Psoas muscle (tissue), 8 donors: ENCODE measurements around the gene UGT8. TPM values are rescaled to one million over a fixed set of nuclear protein-coding genes. Genes with fewer than 3 reads are reported as not detected.

Experiments used
- ATAC-seq, 4 donors: fragments of 200-7000 bp; cut with Tn5 transposase; one replicate each; pipeline ENCODE4 v1.9.1; 2020; ENCODE audit warnings: moderate library complexity in 3 of 4, mild to moderate bottlenecking in 2 of 4
- DNase-seq, 2 donors: peaks; one replicate each; pipeline ENCODE4 v3.0.0-alpha.2; 2020
- H3K27ac ChIP-seq: fragments of 200-600 bp; one replicate; pipeline ENCODE4 v1.8.0; 2022
- H3K27me3 ChIP-seq, 3 donors: fragments of 200-600 bp in 1 of 3; one replicate each; pipeline versions ENCODE4 v1.6.1 to v1.8.0; 2013 to 2022; ENCODE audit warnings: low read length in 2 of 3, mild to moderate bottlenecking in 2 of 3, moderate library complexity in 1 of 3; ENCODE audit not compliant: insufficient read depth in 3 of 3
- H3K36me3 ChIP-seq, 2 donors: fragments of 200-600 bp in 1 of 2; one replicate each; pipeline versions ENCODE4 v1.6.1 to v1.8.0; 2013 to 2022; ENCODE audit warnings: low read depth in 1 of 2, mild to moderate bottlenecking in 1 of 2, moderate library complexity in 1 of 2; ENCODE audit not compliant: insufficient read depth in 1 of 2
- H3K4me1 ChIP-seq: fragments of 200-600 bp; one replicate; pipeline ENCODE4 v1.8.0; 2022
- H3K4me3 ChIP-seq: fragments of 200-600 bp; one replicate; pipeline ENCODE4 v1.8.0; 2022; ENCODE audit warnings: mild to moderate bottlenecking
- H3K9me3 ChIP-seq: fragments of 200-600 bp; one replicate; pipeline ENCODE4 v1.8.0; 2022
- CTCF ChIP-seq: fragments of 200-600 bp; IDR thresholded peaks from one replicate; pipeline ENCODE4 v1.8.0; 2022; ENCODE audit warnings: antibody characterized with exemption
- WGBS, 3 donors: extraction: QIAGEN DNeasy Blood & Tissue Kit; methylation state at CpG; one replicate each; pipeline versions ENCODE4 v1.1.6 to v1.1.7; 2013; 5-methylcytosine and 5-hydroxymethylcytosine counted together
- intact Hi-C, 2 donors: fragments of 100-400 bp; cut with DNase I; formaldehyde crosslinking; loops; one replicate each; pipeline versions ENCODE4 v1.11.0 to v1.14.2; 2022
- polyA plus RNA-seq, 3 donors: library from polyadenylated mRNA; stranded (reverse); fragments of 200-250 nt; gene quantifications; one replicate each; pipeline ENCODE4 v1.2.3, GENCODE V29; 2013
- total RNA-seq, 4 donors: library from RNA; stranded (reverse); fragmentation: NEBNext Ultra II Directional in 2 of 4; extraction: Animal tissue kit (Norgen Biotek cat#: 25700) in 2 of 4; gene quantifications; one replicate each; pipeline versions ENCODE4 v1.2.1 to v1.2.4, GENCODE V29; 2021 to 2023
- donor health status: healthy with polysubstance abuse.
- donor health status: DM: no; HTN: no; CAD: no; lungs with moderate emphysema.
- donor health status: Bipolar disorder and iron deficiency.
- donor health status: healthy.
- donor health status: DM: yes; HTN: yes; CAD: no.
- donor health status: DM: no; HTN: no; CAD: no.
- donor health status: DM: no; HTN: no; CAD: no.
- donor health status: DM: yes; HTN: yes; CAD: no.

UGT8 gene
- total and polyA plus RNA-seq, 7 donors, result 0.04 to 0.08 (median 0.05) TPM; not detected in 4

- no peak overlapping the region for H3K27ac ChIP-seq
- 16 to 28% (median 21%) methylated on average over 2 of the region's 2 CpGs for WGBS, 3 donors
- H3K27me3 ChIP-seq, result no peaks in the 10 kb centered on the region
- no peak for TF ChIP-seq CTCF
- no peaks in the 10 kb centered on the region for H3K4me1 ChIP-seq
- intact Hi-C loops, result no loop called here
- H3K9me3 ChIP-seq, result no peaks in the 10 kb centered on the region
- H3K36me3 ChIP-seq, result no peaks in the 10 kb centered on the region
- DNase-seq, result no peak
- ATAC-seq, result no peak
- no peak overlapping the region for H3K4me3 ChIP-seq
Observed at GRCh38 chr4:114562176-114562904, 36.3 kb upstream of the UGT8 start.

GRCh38 chr4:114563536-114564315 lies 34.9 kb upstream of the UGT8 start:
- Histone ChIP-seq H3K27ac (no peak overlapping the region), H3K36me3 (no peaks in the 10 kb centered on the region), H3K4me3 (no peak overlapping the region), H3K27me3 (no peaks in the 10 kb centered on the region), H3K4me1 (no peaks in the 10 kb centered on the region), H3K9me3 (no peaks in the 10 kb centered on the region)
- WGBS, 3 donors, result 58 to 65% (median 65%) methylated on average over 5 of the region's 5 CpGs
- no peak for DNase-seq
- no peak for TF ChIP-seq CTCF
- intact Hi-C loops, result no loop called here
- no peak for ATAC-seq

GRCh38 chr4:114577386-114577785 lies 21.2 kb upstream of the UGT8 start:
- DNase-seq (no peak), ATAC-seq (no peak)
- H3K4me3 ChIP-seq, result no peak overlapping the region
- intact Hi-C loops, result no loop called here
- no peaks in the 10 kb centered on the region for H3K27me3 ChIP-seq
- no peaks in the 10 kb centered on the region for H3K4me1 ChIP-seq
- WGBS, 3 donors, result 88 to 96% (median 95%) methylated on average over 2 of the region's 2 CpGs
- no peaks in the 10 kb centered on the region for H3K36me3 ChIP-seq
- no peak overlapping the region for H3K27ac ChIP-seq
- peaks cover 6% of the 10 kb centered on the region for H3K9me3 ChIP-seq
- no peak for TF ChIP-seq CTCF

GRCh38 chr4:114582621-114583020 lies 16.0 kb upstream of the UGT8 start:
- no peak overlapping the region for H3K4me3 ChIP-seq
- H3K4me1 ChIP-seq, result no peaks in the 10 kb centered on the region
- intact Hi-C loops, result no loop called here
- H3K27me3 ChIP-seq, result no peaks in the 10 kb centered on the region
- DNase-seq, result no peak
- peaks cover 6% of the 10 kb centered on the region for H3K9me3 ChIP-seq
- no peak for ATAC-seq
- no peak for TF ChIP-seq CTCF
- no peaks in the 10 kb centered on the region for H3K36me3 ChIP-seq
- 86 to 96% (median 88%) methylated on average over 1 of the region's 1 CpG for WGBS, 3 donors
- H3K27ac ChIP-seq, result no peak overlapping the region
